Activated CD8-positive, alpha-beta memory T cell treated with anti-CD3 and anti-CD28 coated beads, Interleukin-2, amount 50 U/mL, for 24 hours (primary cell): Measurements from ENCODE around the gene CEP131.

Experiments used
- DNase-seq: peaks from one replicate; pipeline ENCODE4 v3.0.0-alpha.2; 2020; ENCODE audit errors: extremely low read depth

The CEP131 gene

GRCh38 chr17:81223762-81224130, 981 bp upstream of the CEP131 start:
- no peak for DNase-seq

GRCh38 chr17:81222620-81222905, 202 bp downstream of the CEP131 start:
- DNase-seq, result no peak

- DNase-seq, result no peak
These were observed 734 bp downstream of the CEP131 start for GRCh38 chr17:81221842-81222619.

DNA sequence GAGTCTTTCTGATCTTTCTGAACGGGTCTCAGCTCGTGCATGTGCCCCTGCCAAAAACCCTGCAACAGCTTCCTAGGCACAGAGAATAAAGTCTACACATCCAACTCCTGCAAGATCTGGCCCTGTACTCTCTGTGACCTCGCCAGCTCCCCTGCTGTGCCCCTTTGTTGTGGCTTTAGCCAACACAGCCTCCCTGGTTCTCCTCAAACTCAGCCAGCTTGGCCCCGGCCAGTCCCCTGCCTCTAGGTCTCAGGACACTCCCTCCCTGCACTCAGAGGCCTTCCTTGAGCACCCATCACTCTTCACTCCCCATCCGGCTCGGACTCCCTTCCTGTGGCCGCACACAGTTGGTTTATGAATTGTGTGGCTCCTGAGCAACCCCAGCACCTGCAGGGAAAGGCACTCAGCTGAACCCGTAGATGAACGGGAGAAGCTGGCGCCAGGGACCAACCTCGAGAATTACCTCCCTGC, 1.4 kb downstream of the CEP131 start:
- DNase-seq, result no peak

DNA sequence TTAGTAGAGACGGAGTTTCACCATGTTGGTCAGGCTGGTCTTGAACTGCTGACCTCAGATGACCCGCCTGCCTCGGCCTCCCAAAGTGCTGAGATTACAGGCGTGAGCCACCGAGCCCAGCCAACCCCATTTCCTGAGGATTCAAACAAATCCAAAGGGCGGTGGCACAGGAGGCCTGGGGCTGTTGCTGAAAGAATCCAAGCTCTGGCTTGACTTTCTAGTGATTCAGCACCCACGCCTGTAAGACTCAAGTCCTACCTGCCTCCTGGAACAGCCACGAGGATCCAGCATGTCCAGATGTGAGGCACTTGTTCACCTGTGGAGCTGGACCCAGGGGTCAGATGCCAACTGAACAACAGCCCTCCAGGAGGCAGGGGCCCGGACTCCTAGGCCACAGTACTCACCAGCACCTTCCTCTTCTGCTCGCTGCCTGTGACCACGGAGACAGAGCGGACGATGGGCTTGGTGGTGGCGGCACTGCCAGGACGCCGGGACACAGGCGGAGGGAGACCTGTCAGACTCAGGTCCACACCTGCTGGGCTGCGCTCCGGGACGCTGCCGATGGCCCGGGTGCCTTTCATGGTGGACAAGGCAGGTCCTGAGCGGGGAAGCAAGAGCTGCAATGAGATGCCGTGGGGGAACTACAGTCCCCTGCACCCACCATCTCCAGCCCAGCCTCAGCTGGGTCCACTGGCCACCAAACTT, 3.1 kb downstream of the CEP131 start:
- no peak for DNase-seq

GRCh38 chr17:81218991-81219390, 3.8 kb downstream of the CEP131 start:
- DNase-seq, result no peak

- DNase-seq, result no peak
These were observed 4.3 kb downstream of the CEP131 start for GRCh38 chr17:81218459-81218858.

- no peak for DNase-seq
These were observed 5.3 kb downstream of the CEP131 start for GRCh38 chr17:81217491-81217890.

DNA sequence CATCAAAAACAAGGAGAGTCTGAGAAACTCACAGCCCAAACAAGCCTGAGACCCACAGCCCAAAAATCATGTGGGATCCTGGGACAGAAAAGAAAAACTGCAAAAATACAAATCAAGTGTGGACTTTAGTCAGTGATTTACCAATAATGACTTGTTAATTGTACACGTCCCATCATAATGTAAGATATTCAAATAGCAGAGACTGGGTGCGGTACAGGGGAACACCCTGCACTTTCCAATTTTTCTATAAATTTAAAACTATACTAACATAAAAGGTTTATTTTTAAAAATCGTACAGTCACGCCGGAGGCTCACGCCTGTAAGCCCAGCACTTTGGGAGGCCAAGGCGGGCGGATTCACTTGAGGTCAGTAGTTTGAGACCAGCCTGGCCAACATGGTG, 8.8 kb downstream of the CEP131 start:
- no peak for DNase-seq

- DNase-seq, result no peak
These were observed 10.4 kb downstream of the CEP131 start for GRCh38 chr17:81212365-81212764.

- DNase-seq, result no peak
These were observed 11.9 kb downstream of the CEP131 start for GRCh38 chr17:81210868-81211267.

DNA sequence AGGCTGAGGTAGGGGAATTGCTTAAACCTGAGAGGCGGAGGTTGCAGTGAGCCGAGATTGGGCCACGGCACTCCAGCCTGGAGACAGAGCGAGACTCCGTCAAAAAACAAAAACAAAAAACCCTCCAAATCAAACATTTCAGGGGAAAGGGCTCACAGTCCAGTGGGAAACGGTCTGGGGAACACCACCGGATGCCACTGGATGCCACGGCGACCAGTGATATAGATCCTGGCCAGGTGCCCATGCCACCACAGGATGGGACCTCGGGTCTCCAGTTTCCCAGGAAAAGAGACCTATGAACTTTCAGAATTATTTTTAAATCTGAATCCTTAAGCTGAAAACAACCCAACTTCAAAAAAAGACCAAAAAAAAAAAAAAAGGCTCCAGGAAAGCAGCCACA, 12.3 kb downstream of the CEP131 start:
- DNase-seq, result no peak

DNA sequence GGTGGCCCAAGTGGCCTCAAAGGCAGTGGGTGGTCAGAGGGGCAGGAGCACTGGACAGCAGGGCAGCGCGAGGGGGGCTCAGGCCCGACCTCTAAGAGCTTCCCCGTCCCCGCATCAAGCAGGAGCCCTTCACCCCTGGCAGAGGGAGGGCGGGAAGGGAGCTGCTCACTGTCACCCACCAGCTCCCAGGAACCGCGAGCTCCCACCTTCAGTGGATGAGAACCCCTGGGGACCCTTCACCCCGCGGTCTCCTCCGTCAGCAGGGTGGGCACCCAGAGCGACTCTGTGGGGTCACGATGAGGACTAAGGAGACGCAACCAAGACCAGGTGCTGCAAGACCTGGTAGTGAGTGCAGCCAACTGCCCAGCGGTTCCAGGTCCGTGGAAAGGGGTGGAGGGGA, 13.6 kb downstream of the CEP131 start:
- DNase-seq, result no peak

GRCh38 chr17:81208651-81209050, 14.1 kb downstream of the CEP131 start:
- DNase-seq, result no peak

DNA sequence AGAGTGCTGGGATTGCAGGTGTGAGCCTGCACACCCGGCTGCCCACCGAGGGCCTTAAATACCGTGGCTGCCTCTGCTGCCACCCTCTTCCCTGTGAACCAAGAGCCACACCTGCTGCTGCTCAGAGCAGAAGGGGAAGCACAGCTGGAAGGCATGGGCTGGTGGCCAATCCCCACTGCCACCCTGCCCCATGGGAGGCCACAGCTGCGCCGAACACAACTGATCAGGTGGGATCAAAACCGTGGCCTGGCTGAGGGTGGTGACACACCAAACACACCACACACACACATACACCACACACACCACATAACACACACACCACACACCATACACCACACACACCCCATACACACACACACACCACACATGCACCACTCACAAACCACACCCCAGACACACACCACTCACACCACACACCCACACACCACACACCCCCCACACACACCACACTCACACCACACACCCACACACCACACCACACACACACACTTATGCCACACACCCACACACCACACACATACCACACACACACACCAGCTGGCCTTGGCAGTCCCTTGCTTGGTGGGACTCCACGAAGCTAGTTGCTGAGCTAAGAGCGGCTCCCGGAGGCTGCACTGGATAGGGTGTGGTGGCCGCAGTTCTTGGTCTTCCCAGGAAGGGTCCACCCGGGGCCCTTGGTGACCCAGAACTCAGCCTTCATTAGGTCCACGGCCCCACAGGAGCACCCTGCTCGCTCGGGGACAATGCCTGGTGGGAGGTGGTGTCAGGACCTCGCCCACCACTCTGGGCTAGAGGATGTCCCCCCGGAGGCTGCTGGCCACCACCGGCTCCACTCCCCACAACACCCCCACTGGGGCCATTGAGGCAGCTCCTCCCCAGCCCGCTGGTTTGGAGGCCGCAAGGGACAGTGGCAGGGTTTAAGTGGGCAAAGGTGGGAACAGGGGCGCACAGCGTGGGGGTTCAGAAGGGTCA, 14.9 kb downstream of the CEP131 start:
- no peak for DNase-seq

DNA sequence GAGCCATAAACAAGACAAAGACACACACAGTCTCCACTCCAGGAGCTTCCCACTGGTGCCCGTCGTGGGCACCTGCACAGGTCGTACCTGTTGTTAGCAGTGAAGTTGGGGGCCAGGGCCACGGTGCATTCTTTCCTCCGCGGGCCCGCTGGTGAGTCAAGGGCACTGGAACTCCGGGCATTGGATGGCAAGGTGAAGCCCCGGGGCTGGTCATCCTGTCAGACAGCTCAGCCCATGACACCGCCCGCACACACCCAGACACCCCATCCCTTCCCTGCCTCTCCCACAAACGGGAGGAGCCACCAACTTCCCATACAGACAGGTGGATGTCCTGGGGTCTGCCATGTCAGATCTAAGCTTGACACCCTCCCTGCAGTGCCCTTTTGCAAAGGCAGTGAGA, 16.1 kb downstream of the CEP131 start:
- no peak for DNase-seq

DNA sequence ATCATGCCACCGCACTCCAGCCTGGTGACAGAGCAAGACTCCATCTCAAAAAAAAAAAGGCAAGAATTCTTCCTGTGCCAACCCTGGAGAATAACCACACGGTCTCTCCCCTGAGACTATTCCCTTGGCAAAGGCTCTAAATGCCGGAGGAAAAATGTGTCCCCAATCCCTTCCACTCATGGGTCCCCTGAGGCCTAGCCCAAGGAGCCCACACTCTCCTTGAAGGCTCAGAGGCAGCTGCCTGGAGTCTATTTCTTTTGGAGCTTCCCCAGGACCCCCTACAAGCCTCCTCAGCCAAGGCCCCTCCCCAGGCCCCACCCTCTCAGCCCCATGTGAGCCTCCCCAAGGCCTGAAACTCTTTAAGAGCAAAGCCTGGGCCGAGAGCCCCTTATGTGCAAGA, 16.6 kb downstream of the CEP131 start:
- no peak for DNase-seq

GRCh38 chr17:81204578-81204977, 18.2 kb downstream of the CEP131 start:
- no peak for DNase-seq

GRCh38 chr17:81203136-81203535, 19.6 kb downstream of the CEP131 start:
- DNase-seq, result no peak

DNA sequence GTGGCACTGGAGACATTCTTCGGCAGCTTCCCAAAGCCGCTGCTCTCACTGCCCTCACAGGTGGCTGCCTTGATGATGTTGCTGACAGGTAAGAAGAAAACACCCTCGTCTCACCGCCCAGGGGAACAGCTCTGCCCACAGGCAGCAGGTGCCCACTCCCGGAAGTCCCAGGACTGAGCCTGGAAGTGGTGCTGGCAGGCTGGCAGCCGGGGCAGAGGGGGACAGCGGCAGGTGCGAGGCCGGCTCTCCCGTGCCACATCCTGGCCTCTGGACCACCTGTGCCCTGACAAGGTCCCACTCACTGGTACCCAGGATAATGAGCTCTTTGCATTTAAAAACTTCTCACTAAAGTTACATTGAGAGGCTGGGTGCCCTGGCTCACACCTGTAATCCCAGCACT, 20.4 kb downstream of the CEP131 start:
- no peak for DNase-seq

GRCh38 chr17:81200695-81201580, 21.8 kb downstream of the CEP131 start:
- no peak for DNase-seq
